ENCODE data around the gene ZNF423. TPM values are rescaled to one million over a fixed set of nuclear protein-coding genes. Genes with fewer than 3 reads are reported as not detected.

ZNF423 gene
- total and polyA plus RNA-seq, 2 of the 13 experiments (the other 11 are each of a cell fraction or from before 2014, with no cell fraction given): 0.07 to 0.31 TPM

DNA sequence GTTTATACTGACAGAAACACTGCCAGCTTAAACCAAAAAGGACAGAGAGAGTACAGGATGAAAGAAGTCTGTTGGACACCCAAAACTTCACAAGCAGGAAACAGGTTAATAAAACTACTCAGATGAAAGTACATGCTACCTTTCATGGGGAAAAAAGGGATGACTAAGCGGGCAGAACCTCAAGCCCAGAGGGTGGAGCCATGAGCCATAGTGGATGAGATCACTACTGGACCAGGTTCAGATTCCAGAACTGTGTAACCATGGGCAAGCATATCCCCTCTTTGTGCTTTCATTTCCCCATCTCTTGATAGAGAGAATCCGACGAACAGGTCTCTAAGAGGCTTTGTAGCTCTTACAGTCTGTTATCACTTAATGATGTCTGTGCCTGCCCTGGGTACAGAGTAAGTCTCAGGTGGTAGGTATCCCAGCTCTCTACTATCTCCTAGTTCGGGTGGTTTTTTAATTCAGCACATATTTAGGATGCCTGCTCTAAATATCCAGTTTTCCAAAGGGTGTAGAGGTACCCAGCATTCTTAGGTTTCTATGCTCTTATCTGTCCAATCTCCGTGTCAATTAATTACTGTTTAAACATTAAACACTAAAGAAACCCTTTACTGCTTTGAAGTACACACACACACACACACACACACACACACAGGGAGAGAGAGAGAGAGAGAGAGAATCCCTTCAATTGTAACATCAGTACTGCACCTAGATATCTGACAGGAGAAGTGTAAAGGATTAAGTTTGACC is 206.7 kb downstream of the ZNF423 start:
- WGBS (ENCODE audit: low lambda C conversion rate): 13% methylated on average over 5 of the region's 5 CpGs
- Histone ChIP-seq H3K27me3 (ENCODE audit: control insufficient read depth in 1 of 2, insufficient read depth in 2 of 2, low read length in 2 of 2) (no peaks in the 10 kb centered on the region), H3K4me2 (ENCODE audit: low read depth, low read length) (no peak overlapping the region), H3K36me3 (replicated peaks in 1 of 2; ENCODE audit: control insufficient read depth in 1 of 2, insufficient read depth in 2 of 2, low read length in 2 of 2) (no peaks in the 10 kb centered on the region), H4K20me1 (ENCODE audit: insufficient read depth, low read length) (no peaks in the 10 kb centered on the region), H3K4me1 (ENCODE audit: insufficient read depth, low read length) (no peaks in the 10 kb centered on the region), H3K27ac (ENCODE audit: extremely low read length, insufficient read depth, low read length) (no peak overlapping the region), H3K9me3 (ENCODE audit: low read length) (peaks cover 40% of the 10 kb centered on the region), H2AFZ (ENCODE audit: low read length) (no peak overlapping the region), H3K79me2 (ENCODE audit: insufficient read depth, low read length) (no peaks in the 10 kb centered on the region), H3K4me3 (replicated peaks in 1 of 3; ENCODE audit: insufficient read depth in 1 of 3, low read depth in 2 of 3, low read length in 3 of 3) (no peak overlapping the region), H3K9ac (ENCODE audit: insufficient read depth, low read depth, low read length) (no peak overlapping the region)
- TF ChIP-seq ZNF225 (CRISPR knock-in tag; IDR thresholded peaks at IDR 0.05): no peak
- TF ChIP-seq ZMAT3 (CRISPR knock-in tag; conservative IDR thresholded peaks at IDR 0.05): no peak
- TF ChIP-seq ZNF563 (CRISPR knock-in tag; IDR thresholded peaks at IDR 0.05): no peak
- TF ChIP-seq ZNF7 (CRISPR knock-in tag; IDR thresholded peaks at IDR 0.05): no peak
- TF ChIP-seq ZBTB39 (CRISPR knock-in tag; IDR thresholded peaks at IDR 0.05): no peak
- TF ChIP-seq, protein P1, sequence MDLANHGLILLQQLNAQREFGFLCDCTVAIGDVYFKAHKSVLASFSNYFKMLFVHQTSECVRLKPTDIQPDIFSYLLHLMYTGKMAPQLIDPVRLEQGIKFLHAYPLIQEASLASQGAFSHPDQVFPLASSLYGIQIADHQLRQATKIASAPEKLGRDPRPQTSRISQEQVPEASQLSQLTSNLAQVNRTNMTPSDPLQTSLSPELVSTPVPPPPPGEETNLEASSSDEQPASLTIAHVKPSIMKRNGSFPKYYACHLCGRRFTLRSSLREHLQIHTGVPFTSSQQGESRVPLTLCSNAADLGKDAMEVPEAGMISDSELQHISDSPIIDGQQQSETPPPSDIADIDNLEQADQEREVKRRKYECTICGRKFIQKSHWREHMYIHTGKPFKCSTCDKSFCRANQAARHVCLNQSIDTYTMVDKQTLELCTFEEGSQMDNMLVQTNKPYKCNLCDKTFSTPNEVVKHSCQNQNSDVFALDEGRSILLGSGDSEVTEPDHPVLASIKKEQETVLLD (CRISPR knock-in tag; IDR thresholded peaks at IDR 0.05; ENCODE audit: low read depth): no peak
- TF ChIP-seq FIP1L1 (IDR thresholded peaks at IDR 0.05; ENCODE audit: borderline replicate concordance, insufficient read depth, low read depth, low read length): no peak
- no peak for TF ChIP-seq FOXJ3 (CRISPR knock-in tag; IDR thresholded peaks at IDR 0.05; ENCODE audit: borderline replicate concordance)
- no peak for TF ChIP-seq ZNF713 (CRISPR knock-in tag; IDR thresholded peaks at IDR 0.05)
- TF ChIP-seq ZBTB46 (CRISPR knock-in tag; IDR thresholded peaks at IDR 0.05; ENCODE audit: borderline replicate concordance): no peak
- TF ChIP-seq IKZF4 (CRISPR knock-in tag; IDR thresholded peaks at IDR 0.05; ENCODE audit: borderline replicate concordance, low read depth, not compliant biosample characterization): no peak
- no peak for TF ChIP-seq ZNF230 (CRISPR knock-in tag; IDR thresholded peaks at IDR 0.05)
- TF ChIP-seq ZFP36 (IDR thresholded peaks at IDR 0.05; ENCODE audit: borderline replicate concordance, low read depth, low read length, partially characterized antibody): no peak
- TF ChIP-seq PLRG1 (conservative IDR thresholded peaks at IDR 0.05): no peak
- no peak for TF ChIP-seq ARHGAP35 (CRISPR knock-in tag; IDR thresholded peaks at IDR 0.05; ENCODE audit: borderline replicate concordance)
- BruUV-seq (replicated peaks): no TSS peak
- in situ Hi-C loops (cut with HindIII; ENCODE audit: extremely low pct_ligation_motif_present, low pct_unique_long_range_greater_than_20kb) (no loop called here), intact Hi-C loops (cut with micrococcal nuclease; ENCODE audit: unreplicated experiment) (no loop called here)
- ChIA-PET POLR2A (no interaction called here), CTCF (ENCODE audit: low intra/inter-chr PET ratio, low total read pairs) (no interaction called here)
- DNase-seq (ENCODE audit: low spot score) (peak; percentile 10), ATAC-seq (no peak), FAIRE-seq (no peak)

Measured in HepG2 (cell line).